Prostate gland (tissue), 2 donors: ENCODE data around the gene EIF6.

Experiments used
- POLR2AphosphoS5 ChIP-seq: sonication (generic); formaldehyde crosslinking; IDR thresholded peaks from one replicate; pipeline ENCODE4 v1.6.1; 2017; ENCODE audit warnings: antibody characterized with exemption
- TF ChIP-seq, protein P1 (sequence below), 4 experiments: fragments of 200-600 bp in 2 of 4; fragments of 450-650 bp in 2 of 4; sonication (generic) in 2 of 4; IDR thresholded peaks; 1 replicate in 3 of 4; 2 replicates in 1 of 4; pipeline ENCODE4 v1.5.1; 2016 to 2019; ENCODE audit warnings: antibody characterized with exemption in 4 of 4, mild to moderate bottlenecking in 2 of 4, moderate library complexity in 2 of 4

DNA sequence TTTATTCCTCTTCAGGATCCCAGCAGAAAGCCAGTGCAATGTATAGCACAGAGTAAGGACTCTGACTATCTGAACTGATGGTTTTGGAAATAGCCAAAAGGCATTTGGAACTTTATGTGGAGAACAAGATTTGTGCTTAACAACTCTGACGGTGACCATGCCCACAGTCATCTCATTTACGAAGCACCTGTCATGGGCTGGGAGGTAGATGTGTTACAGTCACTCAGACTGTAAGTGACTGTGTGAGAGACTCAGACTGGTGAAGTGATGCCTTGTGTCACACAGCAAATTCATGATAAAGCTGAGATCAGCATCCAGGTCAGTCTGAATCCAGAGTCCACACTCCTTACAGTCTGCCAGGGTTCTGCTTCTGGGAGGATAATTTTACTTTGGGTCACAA is 31.5 kb upstream of the EIF6 start:
- TF ChIP-seq, protein P1, sequence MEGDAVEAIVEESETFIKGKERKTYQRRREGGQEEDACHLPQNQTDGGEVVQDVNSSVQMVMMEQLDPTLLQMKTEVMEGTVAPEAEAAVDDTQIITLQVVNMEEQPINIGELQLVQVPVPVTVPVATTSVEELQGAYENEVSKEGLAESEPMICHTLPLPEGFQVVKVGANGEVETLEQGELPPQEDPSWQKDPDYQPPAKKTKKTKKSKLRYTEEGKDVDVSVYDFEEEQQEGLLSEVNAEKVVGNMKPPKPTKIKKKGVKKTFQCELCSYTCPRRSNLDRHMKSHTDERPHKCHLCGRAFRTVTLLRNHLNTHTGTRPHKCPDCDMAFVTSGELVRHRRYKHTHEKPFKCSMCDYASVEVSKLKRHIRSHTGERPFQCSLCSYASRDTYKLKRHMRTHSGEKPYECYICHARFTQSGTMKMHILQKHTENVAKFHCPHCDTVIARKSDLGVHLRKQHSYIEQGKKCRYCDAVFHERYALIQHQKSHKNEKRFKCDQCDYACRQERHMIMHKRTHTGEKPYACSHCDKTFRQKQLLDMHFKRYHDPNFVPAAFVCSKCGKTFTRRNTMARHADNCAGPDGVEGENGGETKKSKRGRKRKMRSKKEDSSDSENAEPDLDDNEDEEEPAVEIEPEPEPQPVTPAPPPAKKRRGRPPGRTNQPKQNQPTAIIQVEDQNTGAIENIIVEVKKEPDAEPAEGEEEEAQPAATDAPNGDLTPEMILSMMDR (IDR thresholded peaks at IDR 0.05), result no peak
- no peak for TF ChIP-seq POLR2AphosphoS5
